Measurements from ENCODE around the gene PIGN. TPM values are rescaled to one million over a fixed set of nuclear protein-coding genes. Genes with fewer than 3 reads are reported as not detected.

PIGN gene
- polyA plus RNA-seq, 1 experiment = 33.7 TPM

GRCh38 chr18:61991836-61992235 is 195.0 kb downstream of the PIGN start:
- DNase-seq (ENCODE audit: low read depth, low spot score) = no peak
- TF ChIP-seq CTCF (IDR thresholded peaks at IDR 0.05; ENCODE audit: low read depth, low read length) = no peak
- Histone ChIP-seq H3K4me3 (ENCODE audit: low read depth, low read length) (no peak overlapping the region), H3K9me3 (ENCODE audit: control insufficient read depth, insufficient read depth, low read length) (no peaks in the 10 kb centered on the region), H3K27ac (ENCODE audit: low read depth, low read length) (peak overlapping the region; percentile 67), H3K27me3 (ENCODE audit: control insufficient read depth, insufficient read depth, low read length) (no peaks in the 10 kb centered on the region)
- CTCF ChIA-PET = no interaction called here
- POLR2A ChIA-PET = no interaction called here

- H3K27me3 ChIP-seq (ENCODE audit: control insufficient read depth, insufficient read depth, low read length) = no peaks in the 10 kb centered on the region
- no peak for TF ChIP-seq CTCF (IDR thresholded peaks at IDR 0.05; ENCODE audit: low read depth, low read length)
- DNase-seq (ENCODE audit: low read depth, low spot score) = no peak
- H3K27ac ChIP-seq (ENCODE audit: low read depth, low read length) = peak overlapping the region; percentile 67
- H3K4me3 ChIP-seq (ENCODE audit: low read depth, low read length) = no peak overlapping the region
- ChIA-PET POLR2A (interaction anchor here (0.6 kb wide), 1 partner anchor 27 kb away, joined by 3 read pairs; no protein-coding TSS in a partner anchor), CTCF (interaction anchor here (0.6 kb wide), 1 partner anchor 89 kb away, joined by 4 read pairs; no protein-coding TSS in a partner anchor)
- no peaks in the 10 kb centered on the region for H3K9me3 ChIP-seq (ENCODE audit: control insufficient read depth, insufficient read depth, low read length)
Measured at GRCh38 chr18:61991201-61991600, 195.7 kb downstream of the PIGN start.

Other genes starting within 250 kb of the PIGN start
- gene RELCH, start 199 bp upstream of the PIGN start, polyA plus RNA-seq (2011; rRNA removed) = 14.5 and 20.3 TPM in 2 replicates
- not detected in 2 replicates for gene TNFRSF11A, start 138.3 kb upstream of the PIGN start, polyA plus RNA-seq (2011; rRNA removed)

Data from AG04450 (cell line).